Smooth muscle cell (in vitro differentiated cells): ENCODE data around the gene MAN1C1. TPM values are rescaled to one million over a fixed set of nuclear protein-coding genes. Genes with fewer than 3 reads are reported as not detected.
A peak's percentile ranks its signal among the peaks of the same experiment; 100 is the strongest.

ENCODE experiments used
- DNase-seq: peaks from one replicate; lab custom pipeline; 2025; ENCODE audit not compliant: unreplicated experiment; lab: John Stamatoyannopoulos, UW
- H2AFZ ChIP-seq: fragments of 200-600 bp; sonication (generic); 2 replicates; pipeline ENCODE4 v1.6.0; 2016; ENCODE audit warnings: antibody characterized with exemption, low read depth, mild to moderate bottlenecking
- H3F3A ChIP-seq: fragments of 200-600 bp; sonication (generic); 2 replicates; pipeline ENCODE4 v1.6.0; 2017; ENCODE audit warnings: antibody characterized with exemption, low read depth
- H3K27ac ChIP-seq: fragments of 200-600 bp; sonication (generic); 2 replicates; pipeline ENCODE4 v1.5.1; 2016; ENCODE audit warnings: low read depth, mild to moderate bottlenecking
- H3K27me3 ChIP-seq: fragments of 200-600 bp; sonication (generic); 2 replicates; pipeline ENCODE4 v1.6.1; 2016; ENCODE audit warnings: low read depth, mild to moderate bottlenecking
- H3K36me3 ChIP-seq: fragments of 200-600 bp; sonication (generic); 2 replicates; pipeline ENCODE4 v1.5.1; 2016; ENCODE audit warnings: low read depth
- H3K4me1 ChIP-seq: fragments of 200-600 bp; sonication (generic); 2 replicates; pipeline ENCODE4 v1.5.1; 2016; ENCODE audit warnings: low read depth
- H3K4me2 ChIP-seq: fragments of 200-600 bp; sonication (generic); 2 replicates; pipeline ENCODE4 v1.6.0; 2016; ENCODE audit warnings: mild to moderate bottlenecking
- H3K4me3 ChIP-seq: fragments of 200-600 bp; sonication (generic); 2 replicates; pipeline ENCODE4 v1.5.1; 2016; ENCODE audit warnings: mild to moderate bottlenecking
- H3K79me2 ChIP-seq: fragments of 200-600 bp; sonication (generic); 2 replicates; pipeline ENCODE4 v1.6.0; 2016; ENCODE audit warnings: low read depth, mild to moderate bottlenecking
- H3K9ac ChIP-seq: fragments of 200-600 bp; sonication (generic); 2 replicates; pipeline ENCODE4 v1.6.0; 2016; ENCODE audit warnings: low read depth
- H3K9me3 ChIP-seq: fragments of 200-600 bp; sonication (generic); replicated peaks from 2 replicates; pipeline ENCODE4 v1.5.1; 2016; ENCODE audit warnings: low read depth
- H4K20me1 ChIP-seq: fragments of 200-600 bp; sonication (generic); 2 replicates; pipeline ENCODE4 v1.6.0; 2016; ENCODE audit warnings: low read depth
- WGBS: methylation state at CpG from one replicate; pipeline ENCODE4 v1.1.7; 2016; ENCODE audit warnings: low lambda C conversion rate; 5-methylcytosine and 5-hydroxymethylcytosine counted together
- polyA plus RNA-seq: library from polyadenylated mRNA; unstranded; fragments of >200 nt; fragmentation: Nextera tagmentation; extraction: Ambion mirVana; gene quantifications from 2 replicates; pipeline ENCODE4 v1.2.1, GENCODE V29; 2016
- total RNA-seq: library from RNA; depleted of rRNA; stranded (reverse); fragments of >200 nt; gene quantifications from 2 replicates; pipeline ENCODE4 v1.2.3, GENCODE V29; 2014
- TF ChIP-seq, protein P1 (sequence below): fragments of 200-600 bp; sonication (generic); IDR thresholded peaks from 2 replicates; pipeline ENCODE4 v1.5.1; 2017; ENCODE audit warnings: borderline replicate concordance, mild to moderate bottlenecking, antibody characterized with exemption; ENCODE audit not compliant: insufficient read depth, poor library complexity, severe bottlenecking

Gene MAN1C1
- total and polyA plus RNA-seq, 2 experiments from 2014 or later, result 4.4 to 10.5 TPM

DNA sequence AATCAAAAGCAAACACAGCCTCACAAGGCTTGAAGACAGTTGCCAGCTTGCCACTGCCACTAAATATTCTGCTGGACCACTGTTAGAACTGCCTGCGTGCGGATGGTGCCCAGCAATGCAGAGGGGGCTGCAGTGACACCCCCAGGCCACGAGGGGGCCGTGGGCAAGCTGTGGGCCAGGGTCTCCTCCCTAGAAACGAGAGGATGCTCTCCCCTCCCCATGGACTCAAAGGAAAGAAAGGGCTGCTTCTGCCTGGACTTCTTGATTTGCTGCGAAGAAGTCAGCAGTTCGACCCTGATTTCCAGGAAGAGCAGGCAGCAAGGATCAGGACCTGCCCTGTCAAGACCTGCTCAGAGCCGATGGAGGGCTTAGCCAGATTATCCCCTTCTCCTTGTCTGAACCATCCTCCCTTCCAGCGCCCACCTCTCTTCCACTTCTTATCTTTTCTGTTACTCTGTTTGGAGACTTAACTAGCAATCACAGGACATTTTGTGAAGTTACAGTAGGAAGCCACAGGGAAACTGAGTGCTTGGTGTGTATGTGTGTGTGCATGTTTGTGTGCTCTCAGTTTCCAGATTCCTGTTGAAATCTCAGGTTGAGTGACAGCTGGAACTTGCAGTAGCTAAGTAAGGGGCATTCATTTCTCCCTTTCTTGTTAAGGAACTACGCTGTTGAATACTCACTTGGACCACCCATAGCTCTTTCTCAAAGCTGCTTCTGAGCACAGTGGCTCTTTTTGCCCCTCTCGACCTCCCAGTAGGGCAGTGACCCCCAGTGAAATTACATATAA lies 2.7 kb downstream of the MAN1C1 start:
- peak overlapping the region; percentile 37 for H3K4me2 ChIP-seq
- no peak for DNase-seq
- TF ChIP-seq, protein P1, sequence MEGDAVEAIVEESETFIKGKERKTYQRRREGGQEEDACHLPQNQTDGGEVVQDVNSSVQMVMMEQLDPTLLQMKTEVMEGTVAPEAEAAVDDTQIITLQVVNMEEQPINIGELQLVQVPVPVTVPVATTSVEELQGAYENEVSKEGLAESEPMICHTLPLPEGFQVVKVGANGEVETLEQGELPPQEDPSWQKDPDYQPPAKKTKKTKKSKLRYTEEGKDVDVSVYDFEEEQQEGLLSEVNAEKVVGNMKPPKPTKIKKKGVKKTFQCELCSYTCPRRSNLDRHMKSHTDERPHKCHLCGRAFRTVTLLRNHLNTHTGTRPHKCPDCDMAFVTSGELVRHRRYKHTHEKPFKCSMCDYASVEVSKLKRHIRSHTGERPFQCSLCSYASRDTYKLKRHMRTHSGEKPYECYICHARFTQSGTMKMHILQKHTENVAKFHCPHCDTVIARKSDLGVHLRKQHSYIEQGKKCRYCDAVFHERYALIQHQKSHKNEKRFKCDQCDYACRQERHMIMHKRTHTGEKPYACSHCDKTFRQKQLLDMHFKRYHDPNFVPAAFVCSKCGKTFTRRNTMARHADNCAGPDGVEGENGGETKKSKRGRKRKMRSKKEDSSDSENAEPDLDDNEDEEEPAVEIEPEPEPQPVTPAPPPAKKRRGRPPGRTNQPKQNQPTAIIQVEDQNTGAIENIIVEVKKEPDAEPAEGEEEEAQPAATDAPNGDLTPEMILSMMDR, result peak; percentile 91
- H2AFZ ChIP-seq, result no peak overlapping the region
- H3K4me3 ChIP-seq, result peak overlapping the region; percentile 49
- no peaks in the 10 kb centered on the region for H3K36me3 ChIP-seq
- H4K20me1 ChIP-seq, result no peaks in the 10 kb centered on the region
- peaks cover 11% of the 10 kb centered on the region for H3F3A ChIP-seq
- H3K27ac ChIP-seq, result no peak overlapping the region
- no peaks in the 10 kb centered on the region for H3K79me2 ChIP-seq
- H3K9ac ChIP-seq, result no peak overlapping the region
- no peaks in the 10 kb centered on the region for H3K9me3 ChIP-seq
- 37% methylated on average over 11 of the region's 11 CpGs for WGBS
- H3K27me3 ChIP-seq, result peaks cover 28% of the 10 kb centered on the region
- peaks cover 14% of the 10 kb centered on the region for H3K4me1 ChIP-seq

DNA sequence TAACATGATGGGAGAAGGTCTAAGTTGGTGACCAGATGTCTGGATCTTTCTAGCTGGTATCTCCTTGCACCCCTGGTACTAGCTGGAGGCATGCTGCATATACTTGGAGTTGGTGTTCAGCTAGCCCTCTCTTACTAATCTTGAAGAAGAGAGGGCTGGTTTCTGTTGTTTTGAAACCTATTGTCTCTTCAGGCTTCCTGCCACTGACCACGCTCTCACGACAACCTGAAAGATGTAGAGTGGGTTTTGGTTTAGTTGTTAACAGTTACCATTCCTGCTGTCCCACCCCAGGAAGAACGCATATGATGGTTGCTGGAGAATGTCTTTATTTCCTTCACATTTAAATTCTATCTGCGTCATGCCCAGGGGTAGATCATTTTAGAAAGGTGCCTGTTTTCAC lies 3.6 kb downstream of the MAN1C1 start:
- H3K9me3 ChIP-seq, result no peaks in the 10 kb centered on the region
- no peak overlapping the region for H3K27ac ChIP-seq
- 95% methylated on average over 4 of the region's 4 CpGs for WGBS
- no peaks in the 10 kb centered on the region for H3K36me3 ChIP-seq
- H3K4me2 ChIP-seq, result no peak overlapping the region
- TF ChIP-seq, protein P1, result no peak
- no peak overlapping the region for H2AFZ ChIP-seq
- no peaks in the 10 kb centered on the region for H3K79me2 ChIP-seq
- H3K9ac ChIP-seq, result no peak overlapping the region
- H3F3A ChIP-seq, result peaks cover 11% of the 10 kb centered on the region
- DNase-seq, result no peak
- H3K27me3 ChIP-seq, result peaks cover 27% of the 10 kb centered on the region
- H3K4me3 ChIP-seq, result no peak overlapping the region
- H4K20me1 ChIP-seq, result no peaks in the 10 kb centered on the region
- peaks cover 14% of the 10 kb centered on the region for H3K4me1 ChIP-seq

DNA sequence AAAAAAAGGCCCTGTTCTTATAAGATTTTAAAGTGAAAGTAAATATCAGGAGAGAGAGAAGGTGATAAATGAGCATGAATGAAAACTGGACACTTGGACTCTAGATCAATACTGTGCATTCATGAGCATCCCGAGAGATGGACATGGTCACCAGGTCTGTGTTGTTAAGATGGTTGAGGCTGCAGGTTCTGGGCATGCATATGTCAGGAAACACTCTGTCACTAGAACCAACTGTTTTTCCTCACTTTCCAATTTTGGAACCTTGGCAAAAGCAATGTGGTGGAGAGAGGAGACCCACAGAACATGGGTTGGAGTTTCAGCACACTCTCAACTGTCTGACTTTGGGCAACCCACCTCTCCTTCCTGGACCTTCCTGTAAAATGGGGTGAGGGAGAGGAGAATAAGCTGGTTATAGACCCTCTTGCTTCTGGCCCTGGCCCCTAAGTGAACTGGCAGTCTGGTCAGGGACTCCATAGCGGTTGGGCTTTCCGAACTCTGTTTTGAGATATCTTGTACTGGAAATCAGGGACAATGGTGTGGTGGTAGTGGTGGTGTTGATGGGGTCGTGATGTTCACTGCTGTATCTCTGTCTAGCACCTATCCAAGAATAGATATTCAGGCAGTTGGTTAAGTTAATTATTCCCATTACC lies 4.2 kb downstream of the MAN1C1 start:
- no peak overlapping the region for H2AFZ ChIP-seq
- H3K36me3 ChIP-seq, result no peaks in the 10 kb centered on the region
- peaks cover 6% of the 10 kb centered on the region for H3F3A ChIP-seq
- H3K4me1 ChIP-seq, result peaks cover 14% of the 10 kb centered on the region
- no peak overlapping the region for H3K4me2 ChIP-seq
- TF ChIP-seq, protein P1, result no peak
- DNase-seq, result no peak
- no peaks in the 10 kb centered on the region for H3K79me2 ChIP-seq
- peaks cover 27% of the 10 kb centered on the region for H3K27me3 ChIP-seq
- H3K27ac ChIP-seq, result no peak overlapping the region
- H4K20me1 ChIP-seq, result no peaks in the 10 kb centered on the region
- no peak overlapping the region for H3K9ac ChIP-seq
- no peak overlapping the region for H3K4me3 ChIP-seq
- no peaks in the 10 kb centered on the region for H3K9me3 ChIP-seq
- WGBS, result 90% methylated on average over 4 of the region's 4 CpGs
